CD4-positive, CD25-positive, alpha-beta regulatory T cell (primary cell): ENCODE data around the gene SLC22A12. TPM values are rescaled to one million over a fixed set of nuclear protein-coding genes. Genes with fewer than 3 reads are reported as not detected.

Experiments used
- ATAC-seq, 2 donors: fragments of 150-1000 bp; cut with Tn5 transposase; one replicate each; pipeline ENCODE4 v1.10.0; 2021; ENCODE audit warnings: low read depth in 2 of 2, moderate number of reproducible peaks in 2 of 2, moderate library complexity in 1 of 2
- DNase-seq, 3 donors: peaks; one replicate each; pipeline versions ENCODE4 v3.0.0 to v3.0.0-alpha.2; 2012 to 2022; ENCODE audit warnings: mixed read lengths in 1 of 3
- H3K27ac ChIP-seq: one replicate; pipeline ENCODE4 v1.7.0; 2013; ENCODE audit warnings: mild to moderate bottlenecking, low read length; ENCODE audit not compliant: insufficient read depth, poor library complexity, severe bottlenecking
- H3K27me3 ChIP-seq: one replicate; pipeline ENCODE4 v1.7.0; 2013; ENCODE audit warnings: low read length; ENCODE audit not compliant: control insufficient read depth, insufficient read depth
- H3K36me3 ChIP-seq: one replicate; pipeline ENCODE4 v1.7.0; 2013; ENCODE audit warnings: mild to moderate bottlenecking, low read length, moderate library complexity; ENCODE audit not compliant: control insufficient read depth, insufficient read depth
- H3K4me1 ChIP-seq: 2 replicates; pipeline ENCODE4 v1.7.0; 2013; ENCODE audit warnings: mild to moderate bottlenecking, low read length; ENCODE audit not compliant: insufficient read depth, control insufficient read depth, poor library complexity, severe bottlenecking
- H3K4me3 ChIP-seq: one replicate; pipeline ENCODE4 v1.7.0; 2013; ENCODE audit warnings: low read depth, mild to moderate bottlenecking, low read length, moderate library complexity
- H3K9me3 ChIP-seq, 2 experiments: 1 replicate in 1 of 2; 2 replicates in 1 of 2; pipeline ENCODE4 v1.7.0; 2013; ENCODE audit warnings: low read length in 2 of 2, mild to moderate bottlenecking in 1 of 2, moderate library complexity in 1 of 2; ENCODE audit not compliant: control insufficient read depth in 2 of 2
- H3K27ac Mint-ChIP-seq, 3 donors: one replicate each; pipeline ENCODE4 v1.8.0; 2020 to 2022; ENCODE audit warnings: mild to moderate bottlenecking in 3 of 3, mixed read lengths in 3 of 3, moderate library complexity in 2 of 3
- H3K27me3 Mint-ChIP-seq: one replicate; pipeline ENCODE4 v1.8.0; 2022; ENCODE audit warnings: mild to moderate bottlenecking, mixed read lengths
- H3K36me3 Mint-ChIP-seq: one replicate; pipeline ENCODE4 v1.8.0; 2020; ENCODE audit warnings: mixed read lengths
- H3K4me1 Mint-ChIP-seq, 4 donors: one replicate each; pipeline ENCODE4 v1.8.0; 2020 to 2022; ENCODE audit warnings: mixed read lengths in 4 of 4, mild to moderate bottlenecking in 1 of 4
- H3K4me3 Mint-ChIP-seq, 4 donors: one replicate each; pipeline ENCODE4 v1.8.0; 2020 to 2022; ENCODE audit warnings: mild to moderate bottlenecking in 4 of 4, mixed read lengths in 4 of 4, moderate library complexity in 3 of 4
- H3K9me3 Mint-ChIP-seq, 7 donors: one replicate each; pipeline ENCODE4 v1.8.0; 2020 to 2022; ENCODE audit warnings: mixed read lengths in 7 of 7, mild to moderate bottlenecking in 3 of 7, moderate library complexity in 2 of 7
- polyA plus RNA-seq, 4 donors: library from polyadenylated mRNA; unstranded; fragments of 300-500 nt; fragmentation: Illumina TruSeq; gene quantifications; one replicate each; pipeline ENCODE4 v1.2.3, GENCODE V29; 2021
- total RNA-seq: library from RNA; stranded (reverse); gene quantifications from one replicate; pipeline ENCODE4 v1.2.3, GENCODE V29; 2022

SLC22A12 gene
- total and polyA plus RNA-seq, 5 donors from 2014 or later, result not detected

DNA sequence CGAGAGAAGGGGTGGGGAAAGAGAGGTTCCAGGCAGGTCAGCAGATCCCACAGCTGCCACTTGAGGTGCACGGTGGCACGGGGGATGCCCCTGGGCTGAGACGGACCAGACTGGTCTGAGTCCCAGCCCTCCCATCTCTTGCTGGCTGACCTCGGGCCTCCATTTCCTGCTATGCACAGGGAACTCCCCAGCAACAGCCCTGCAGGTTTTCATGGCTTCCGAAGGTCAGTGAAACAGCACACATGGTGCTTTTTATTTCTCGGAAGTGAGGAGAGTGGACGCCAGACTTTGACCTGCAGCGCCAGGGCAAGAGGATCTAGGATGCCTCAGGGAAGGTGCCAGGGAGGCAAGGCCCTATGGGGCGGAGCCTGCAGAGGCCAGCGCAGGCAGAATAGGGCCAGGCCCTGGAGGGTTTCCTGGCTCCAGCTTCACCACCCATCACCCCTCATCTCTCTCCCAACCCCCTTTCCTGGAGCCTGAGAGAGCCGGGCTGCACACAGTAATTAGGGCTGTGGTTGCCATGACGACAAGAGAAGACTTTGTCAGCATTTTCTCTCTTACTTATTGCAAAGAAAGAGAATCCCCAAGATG, 29.5 kb downstream of the SLC22A12 start:
- no peak for ATAC-seq
- Histone ChIP-seq H3K27me3 (no peaks in the 10 kb centered on the region), H3K27ac (no peak overlapping the region), H3K4me1 (no peaks in the 10 kb centered on the region), H3K4me3 (no peak overlapping the region), H3K36me3 (no peaks in the 10 kb centered on the region), H3K9me3 (no peaks in the 10 kb centered on the region)
- Mint-ChIP-seq H3K4me3 (no peak overlapping the region), H3K27me3 (peaks cover 5% of the 10 kb centered on the region), H3K36me3 (no peaks in the 10 kb centered on the region), H3K9me3 (no peaks in the 10 kb centered on the region), H3K4me1 (peaks cover 0 to 7% (median 4%) of the 10 kb centered on the region in 4 donors), H3K27ac (peak overlapping the region in 2 of 3 donors; percentile 36 to 56)
- peak in 1 of 3 donors; percentile 2 for DNase-seq

DNA sequence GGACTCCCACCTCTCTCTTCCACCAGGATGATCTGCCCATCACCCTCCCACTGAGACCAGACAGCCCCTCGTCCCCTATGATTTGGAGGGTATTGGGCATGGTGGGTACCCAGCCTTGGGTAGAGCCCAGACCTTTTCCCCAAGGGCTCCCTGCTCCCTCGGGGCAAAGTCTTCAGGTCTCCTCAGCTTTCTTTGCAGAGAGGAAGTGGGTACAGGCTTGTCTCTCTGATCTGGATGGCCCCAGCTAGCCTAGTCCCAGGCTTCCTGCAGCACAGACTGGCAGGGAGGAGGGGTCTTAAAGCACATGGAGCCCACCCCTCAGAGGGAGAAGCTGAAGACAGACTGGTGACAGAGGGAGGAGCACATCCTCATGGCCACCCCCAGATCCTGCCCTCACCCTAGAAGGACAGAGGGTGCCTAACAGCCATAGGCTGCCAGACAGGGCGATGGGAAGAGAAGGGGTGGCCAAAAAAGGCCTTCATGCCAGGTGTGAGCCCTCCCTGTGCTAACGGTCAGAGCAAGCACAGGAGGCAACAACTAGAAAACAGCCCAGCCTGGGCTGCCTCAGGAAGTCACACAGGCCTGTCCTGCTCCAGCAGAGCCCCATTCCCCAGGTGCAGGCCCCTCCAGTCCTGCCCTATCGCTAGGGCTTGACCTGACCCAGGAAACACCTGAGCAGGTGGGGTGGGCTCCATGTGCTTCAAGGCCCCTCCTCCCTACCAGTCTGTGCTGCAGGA, 30.4 kb downstream of the SLC22A12 start:
- no peak for ATAC-seq
- Histone ChIP-seq H3K4me1 (no peaks in the 10 kb centered on the region), H3K27me3 (no peaks in the 10 kb centered on the region), H3K36me3 (no peaks in the 10 kb centered on the region), H3K27ac (no peak overlapping the region), H3K4me3 (no peak overlapping the region), H3K9me3 (no peaks in the 10 kb centered on the region)
- Mint-ChIP-seq H3K36me3 (no peaks in the 10 kb centered on the region), H3K4me3 (no peak overlapping the region), H3K27me3 (peaks cover 5% of the 10 kb centered on the region), H3K27ac (no peak overlapping the region), H3K9me3 (no peaks in the 10 kb centered on the region), H3K4me1 (peaks cover 0 to 7% (median 4%) of the 10 kb centered on the region in 4 donors)
- DNase-seq, result peak in 1 of 3 donors; percentile 9

DNA sequence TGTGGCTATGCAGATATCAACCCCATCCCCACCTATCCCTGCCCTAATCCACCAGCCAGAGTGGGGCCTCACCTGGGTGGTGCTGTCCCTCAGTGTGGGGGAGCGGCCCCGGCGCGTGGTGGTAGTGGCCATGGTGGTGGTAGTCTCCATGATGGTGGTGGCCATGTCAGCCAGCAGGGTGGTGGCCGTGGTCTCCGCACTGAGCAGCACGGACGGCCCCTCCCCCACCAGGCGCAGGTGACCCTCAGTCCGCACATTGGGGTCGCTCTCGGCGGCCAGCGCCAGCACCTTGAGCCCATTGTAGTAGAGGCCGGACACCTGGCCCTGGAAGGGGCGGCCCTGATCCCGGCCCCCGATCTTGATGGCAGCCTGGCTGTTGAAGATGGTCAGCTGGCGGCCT, 31.7 kb downstream of the SLC22A12 start:
- ATAC-seq (no peak), DNase-seq (no peak)
- Histone ChIP-seq H3K9me3 (no peaks in the 10 kb centered on the region), H3K4me3 (no peak overlapping the region), H3K36me3 (no peaks in the 10 kb centered on the region), H3K27me3 (no peaks in the 10 kb centered on the region), H3K4me1 (no peaks in the 10 kb centered on the region), H3K27ac (no peak overlapping the region)
- Mint-ChIP-seq H3K27me3 (peaks cover 5% of the 10 kb centered on the region), H3K9me3 (no peaks in the 10 kb centered on the region), H3K36me3 (no peaks in the 10 kb centered on the region), H3K4me1 (peaks cover 0 to 7% (median 2%) of the 10 kb centered on the region in 4 donors), H3K4me3 (peak overlapping the region in 1 of 4 donors; percentile 85), H3K27ac (no peak overlapping the region)

DNA sequence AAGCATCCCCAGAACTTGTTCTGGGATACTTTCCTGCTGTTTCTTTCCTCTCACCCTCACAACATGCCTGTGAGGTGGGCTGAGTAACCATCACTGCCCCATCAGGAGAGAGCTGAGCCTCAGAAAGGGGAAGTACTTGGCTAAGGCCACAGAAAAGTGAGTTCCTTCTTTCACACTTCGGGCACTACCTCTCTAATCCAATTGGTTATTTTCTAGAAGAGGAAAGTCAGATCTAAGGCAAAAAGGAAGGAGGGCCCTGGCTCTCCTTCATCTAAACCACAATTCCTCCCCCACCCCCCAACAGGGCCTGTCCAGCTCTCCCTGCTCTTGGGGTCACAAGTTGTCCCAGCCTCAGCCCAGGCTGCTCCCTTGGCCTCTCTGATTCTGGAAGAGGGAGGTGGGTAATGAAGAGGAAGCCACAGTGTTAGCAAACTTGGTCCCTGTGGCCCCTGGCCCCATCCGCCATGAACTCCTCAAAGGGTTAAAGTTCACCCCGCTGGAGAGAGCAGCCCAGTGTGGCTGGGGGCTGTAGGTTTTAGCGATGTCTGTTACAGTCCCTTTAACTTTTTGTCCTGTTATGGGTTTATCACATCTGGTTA, 34.0 kb downstream of the SLC22A12 start:
- Histone ChIP-seq H3K4me3 (no peak overlapping the region), H3K36me3 (no peaks in the 10 kb centered on the region), H3K4me1 (no peaks in the 10 kb centered on the region), H3K9me3 (no peaks in the 10 kb centered on the region), H3K27ac (no peak overlapping the region), H3K27me3 (no peaks in the 10 kb centered on the region)
- ATAC-seq (no peak), DNase-seq (no peak)
- peaks cover 0 to 1% (median 0%) of the 10 kb centered on the region in 7 donors for H3K9me3 Mint-ChIP-seq
- no peak overlapping the region for H3K4me3 Mint-ChIP-seq
- H3K27ac Mint-ChIP-seq, result peak overlapping the region in 1 of 3 donors; percentile 20
- H3K36me3 Mint-ChIP-seq, result no peaks in the 10 kb centered on the region
- H3K4me1 Mint-ChIP-seq, result peaks cover 0 to 4% (median 0%) of the 10 kb centered on the region in 4 donors
- H3K27me3 Mint-ChIP-seq, result peaks cover 5% of the 10 kb centered on the region

DNA sequence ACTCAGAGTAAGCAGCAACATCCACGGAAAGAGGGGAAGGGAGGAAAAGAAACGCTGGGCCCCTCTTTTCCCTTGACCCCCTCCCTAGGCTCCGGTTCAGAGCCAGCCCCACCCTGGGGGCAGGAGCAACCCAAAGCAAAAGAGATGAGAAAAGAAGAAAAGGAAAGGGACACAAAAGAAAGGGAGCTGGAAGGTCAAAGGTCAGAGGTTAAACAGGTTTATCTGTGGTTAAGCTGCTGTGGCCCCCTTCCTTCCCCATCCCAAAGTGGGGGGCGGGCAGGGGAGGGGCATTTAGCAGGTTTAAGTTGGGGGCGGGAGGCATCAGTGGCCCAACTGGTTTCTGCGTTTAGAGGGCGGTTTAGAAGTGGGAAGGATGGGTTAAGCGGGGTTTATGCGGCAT, 35.6 kb downstream of the SLC22A12 start:
- H3K4me3 ChIP-seq, result no peak overlapping the region
- no peak overlapping the region for H3K27ac ChIP-seq
- no peaks in the 10 kb centered on the region for H3K36me3 Mint-ChIP-seq
- H3K4me3 Mint-ChIP-seq, result no peak overlapping the region
- no peaks in the 10 kb centered on the region for H3K4me1 Mint-ChIP-seq
- no peak for ATAC-seq
- no peaks in the 10 kb centered on the region for H3K27me3 ChIP-seq
- no peak overlapping the region for H3K27ac Mint-ChIP-seq
- peaks cover 0 to 1% (median 0%) of the 10 kb centered on the region in 7 donors for H3K9me3 Mint-ChIP-seq
- no peaks in the 10 kb centered on the region for H3K4me1 ChIP-seq
- H3K9me3 ChIP-seq, result no peaks in the 10 kb centered on the region
- no peaks in the 10 kb centered on the region for H3K36me3 ChIP-seq
- peaks cover 5% of the 10 kb centered on the region for H3K27me3 Mint-ChIP-seq
- DNase-seq, result no peak

DNA sequence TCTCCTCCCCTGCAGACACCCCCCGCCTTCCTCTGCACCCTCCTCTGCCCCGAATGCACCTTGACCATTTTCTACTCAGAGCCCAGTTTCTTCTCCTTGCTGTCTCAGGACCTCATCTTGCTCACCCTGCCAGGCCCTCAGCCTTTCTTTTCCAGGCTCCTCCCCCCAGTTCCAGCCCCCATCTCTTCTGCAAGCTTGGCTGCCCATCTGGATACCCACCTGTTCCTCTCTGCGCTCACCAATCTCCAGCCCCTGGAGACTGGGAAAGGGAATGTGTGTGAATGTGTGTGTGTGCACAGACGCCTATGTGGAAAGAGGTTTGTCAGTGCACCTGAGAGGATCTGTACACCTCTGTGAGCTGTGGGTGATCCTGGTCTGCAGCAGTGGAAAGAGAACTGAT, 36.4 kb downstream of the SLC22A12 start:
- no peak overlapping the region for H3K27ac Mint-ChIP-seq
- DNase-seq (no peak), ATAC-seq (no peak)

DNA sequence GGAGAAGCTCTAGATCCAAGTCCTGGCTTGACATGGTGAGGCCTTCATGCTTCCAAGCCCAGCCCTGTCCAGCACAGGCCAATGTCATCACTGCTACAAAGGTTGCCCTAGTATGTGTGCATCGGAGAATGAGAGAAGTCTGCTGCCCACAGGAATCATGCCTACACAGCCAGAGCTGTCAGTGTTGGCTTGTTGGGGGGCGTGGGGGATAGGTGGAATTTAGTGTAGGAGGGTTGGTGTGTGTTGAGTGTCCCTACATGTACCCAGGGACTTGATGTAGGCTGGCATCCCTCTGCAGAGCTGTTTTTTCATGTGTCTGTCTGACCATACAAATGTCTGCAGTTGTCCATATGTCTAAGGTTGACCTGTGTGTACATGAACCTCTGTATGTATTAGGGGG, 37.6 kb downstream of the SLC22A12 start:
- Histone ChIP-seq H3K4me3 (no peak overlapping the region), H3K9me3 (no peaks in the 10 kb centered on the region), H3K27me3 (no peaks in the 10 kb centered on the region), H3K27ac (no peak overlapping the region), H3K4me1 (peaks cover 2% of the 10 kb centered on the region), H3K36me3 (no peaks in the 10 kb centered on the region)
- Mint-ChIP-seq H3K4me1 (peaks cover 0 to 4% (median under 1%) of the 10 kb centered on the region in 4 donors), H3K4me3 (no peak overlapping the region), H3K27me3 (peaks cover 9% of the 10 kb centered on the region), H3K27ac (no peak overlapping the region), H3K36me3 (no peaks in the 10 kb centered on the region), H3K9me3 (peaks cover 0 to 1% (median 0%) of the 10 kb centered on the region in 7 donors)
- no peak for DNase-seq
- no peak for ATAC-seq

More for the DNA sequence above, 36.4 kb downstream of the SLC22A12 start:
- H3K27ac ChIP-seq, result no peak overlapping the region
- H3K4me1 ChIP-seq, result no peaks in the 10 kb centered on the region
- Mint-ChIP-seq H3K27me3 (peaks cover 5% of the 10 kb centered on the region), H3K4me1 (no peaks in the 10 kb centered on the region), H3K36me3 (no peaks in the 10 kb centered on the region), H3K4me3 (no peak overlapping the region), H3K9me3 (peaks cover 0 to 1% (median 0%) of the 10 kb centered on the region in 7 donors)
- H3K27me3 ChIP-seq, result no peaks in the 10 kb centered on the region
- no peaks in the 10 kb centered on the region for H3K9me3 ChIP-seq
- no peaks in the 10 kb centered on the region for H3K36me3 ChIP-seq
- no peak overlapping the region for H3K4me3 ChIP-seq
